Chondrocyte (in vitro differentiated cells): Measurements from ENCODE around the gene ARPC1A. TPM values are rescaled to one million over a fixed set of nuclear protein-coding genes. Genes with fewer than 3 reads are reported as not detected.

ENCODE experiments used
- DNase-seq: peaks from one replicate; pipeline ENCODE4 v3.0.0; 2021; ENCODE audit warnings: mixed read lengths, low spot score
- H3K27ac Mint-ChIP-seq: one replicate; pipeline ENCODE4 v1.8.0; 2021; ENCODE audit warnings: mild to moderate bottlenecking, moderate library complexity, mixed read lengths; ENCODE audit not compliant: unreplicated experiment
- H3K27me3 Mint-ChIP-seq: 2 replicates; pipeline ENCODE4 v1.8.0; 2021; ENCODE audit warnings: low read depth, mixed read lengths
- H3K36me3 Mint-ChIP-seq: 2 replicates; pipeline ENCODE4 v1.8.0; 2021; ENCODE audit warnings: low read depth, mixed read lengths
- H3K4me1 Mint-ChIP-seq: 2 replicates; pipeline ENCODE4 v1.8.0; 2021; ENCODE audit warnings: low read depth, mild to moderate bottlenecking, mixed read lengths
- H3K4me3 Mint-ChIP-seq: one replicate; pipeline ENCODE4 v1.8.0; 2021; ENCODE audit warnings: mild to moderate bottlenecking, moderate library complexity, mixed read lengths; ENCODE audit not compliant: unreplicated experiment
- H3K9me3 Mint-ChIP-seq: 2 replicates; pipeline ENCODE4 v1.8.0; 2021; ENCODE audit warnings: low read depth, mixed read lengths
- CTCF ChIP-seq: fragments of 200-600 bp; sonication (generic); IDR thresholded peaks from 2 replicates; pipeline ENCODE4 v1.5.0; 2021; ENCODE audit warnings: antibody characterized with exemption, mild to moderate bottlenecking, moderate library complexity
- total RNA-seq: library from RNA; stranded (reverse); gene quantifications from 3 replicates; pipeline ENCODE4 v1.2.1, GENCODE V29; 2021

Gene ARPC1A
- total RNA-seq, 1 donor from 2014 or later, result 104 TPM

- no peak overlapping the region for H3K4me3 Mint-ChIP-seq
- no peaks in the 10 kb centered on the region for H3K27me3 Mint-ChIP-seq
- H3K27ac Mint-ChIP-seq, result no peak overlapping the region
- H3K4me1 Mint-ChIP-seq, result peaks cover 22% of the 10 kb centered on the region
- no peaks in the 10 kb centered on the region for H3K9me3 Mint-ChIP-seq
- no peak for DNase-seq
- TF ChIP-seq CTCF, result peak; percentile 72
- H3K36me3 Mint-ChIP-seq, result peaks cover 27% of the 10 kb centered on the region
Measured at GRCh38 chr7:99365318-99366141, 39.8 kb downstream of the ARPC1A start.

GRCh38 chr7:99366646-99367045, 40.9 kb downstream of the ARPC1A start:
- H3K27ac Mint-ChIP-seq, result no peak overlapping the region
- no peak for TF ChIP-seq CTCF
- H3K4me1 Mint-ChIP-seq, result peaks cover 26% of the 10 kb centered on the region
- no peak overlapping the region for H3K4me3 Mint-ChIP-seq
- H3K36me3 Mint-ChIP-seq, result peaks cover 25% of the 10 kb centered on the region
- no peaks in the 10 kb centered on the region for H3K27me3 Mint-ChIP-seq
- DNase-seq, result no peak
- H3K9me3 Mint-ChIP-seq, result no peaks in the 10 kb centered on the region

- H3K27ac Mint-ChIP-seq, result peak overlapping the region; percentile 6
- H3K9me3 Mint-ChIP-seq, result no peaks in the 10 kb centered on the region
- no peaks in the 10 kb centered on the region for H3K27me3 Mint-ChIP-seq
- H3K36me3 Mint-ChIP-seq, result peaks cover 16% of the 10 kb centered on the region
- H3K4me1 Mint-ChIP-seq, result peaks cover 36% of the 10 kb centered on the region
- H3K4me3 Mint-ChIP-seq, result no peak overlapping the region
- no peak for TF ChIP-seq CTCF
- DNase-seq, result no peak
Measured at GRCh38 chr7:99368750-99369389, 43.2 kb downstream of the ARPC1A start.

GRCh38 chr7:99369767-99370391, 44.2 kb downstream of the ARPC1A start:
- peaks cover 36% of the 10 kb centered on the region for H3K4me1 Mint-ChIP-seq
- H3K36me3 Mint-ChIP-seq, result peaks cover 11% of the 10 kb centered on the region
- DNase-seq, result no peak
- no peak overlapping the region for H3K4me3 Mint-ChIP-seq
- no peak for TF ChIP-seq CTCF
- no peaks in the 10 kb centered on the region for H3K9me3 Mint-ChIP-seq
- H3K27me3 Mint-ChIP-seq, result no peaks in the 10 kb centered on the region
- H3K27ac Mint-ChIP-seq, result peak overlapping the region; percentile 36

- Mint-ChIP-seq H3K27me3 (no peaks in the 10 kb centered on the region), H3K9me3 (no peaks in the 10 kb centered on the region), H3K36me3 (peaks cover 4% of the 10 kb centered on the region), H3K4me3 (no peak overlapping the region), H3K27ac (no peak overlapping the region), H3K4me1 (peaks cover 36% of the 10 kb centered on the region)
- DNase-seq, result no peak
- no peak for TF ChIP-seq CTCF
Measured at GRCh38 chr7:99371376-99371920, 45.8 kb downstream of the ARPC1A start.
